ENCODE measurements around the gene SAMD4A.

The SAMD4A gene

DNA sequence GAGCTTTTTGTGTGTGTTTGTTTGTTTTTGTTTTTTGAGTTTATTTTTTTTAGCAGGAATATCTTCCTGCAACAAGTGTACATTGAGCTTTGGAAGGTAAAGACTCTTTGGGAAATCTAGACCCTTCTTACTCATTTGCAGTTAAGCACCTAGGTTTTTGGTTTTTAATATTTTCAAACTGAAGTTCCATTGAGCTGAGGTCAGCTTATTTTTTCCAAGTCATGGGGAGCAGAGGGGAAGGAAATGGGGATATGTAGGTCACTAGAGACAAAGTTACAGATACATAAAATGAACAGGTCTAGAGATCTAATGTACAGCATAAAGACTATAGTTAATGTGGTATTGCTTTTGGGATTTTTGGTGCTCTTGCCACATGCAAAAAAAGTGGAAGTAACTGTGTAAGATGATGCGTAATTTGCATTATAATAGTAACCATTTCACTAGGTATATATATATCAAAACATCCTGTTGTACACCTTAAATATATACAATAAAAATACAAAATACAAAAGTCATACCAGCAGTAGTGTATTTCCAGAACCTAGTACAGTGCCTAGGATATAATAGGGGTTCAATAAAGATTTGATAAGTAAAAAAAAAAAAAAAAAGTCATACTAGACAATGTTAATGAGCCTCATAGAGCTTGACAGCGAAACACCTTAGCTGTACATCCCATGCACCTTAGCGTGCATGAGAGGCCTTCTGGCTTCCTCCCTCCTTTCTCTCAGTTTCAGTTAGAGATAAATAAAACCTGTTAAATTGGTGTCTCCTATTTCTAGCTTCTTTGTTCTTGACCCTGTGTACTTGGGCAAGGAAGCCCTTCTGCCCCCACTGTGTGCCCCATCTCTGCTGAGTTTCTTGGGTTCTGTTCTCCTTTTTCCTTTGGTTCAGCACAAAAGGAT lies 34.6 kb upstream of the SAMD4A start:
- Mint-ChIP-seq H3K36me3 (ENCODE audit: low read depth) (peaks cover 28% of the 10 kb centered on the region), H3K4me1 (no peaks in the 10 kb centered on the region), H3K27me3 (ENCODE audit: low read depth) (no peaks in the 10 kb centered on the region), H3K4me3 (no peak overlapping the region), H3K27ac (no peak overlapping the region), H3K9me3 (peaks cover 4% of the 10 kb centered on the region)
- TF ChIP-seq, protein P1, sequence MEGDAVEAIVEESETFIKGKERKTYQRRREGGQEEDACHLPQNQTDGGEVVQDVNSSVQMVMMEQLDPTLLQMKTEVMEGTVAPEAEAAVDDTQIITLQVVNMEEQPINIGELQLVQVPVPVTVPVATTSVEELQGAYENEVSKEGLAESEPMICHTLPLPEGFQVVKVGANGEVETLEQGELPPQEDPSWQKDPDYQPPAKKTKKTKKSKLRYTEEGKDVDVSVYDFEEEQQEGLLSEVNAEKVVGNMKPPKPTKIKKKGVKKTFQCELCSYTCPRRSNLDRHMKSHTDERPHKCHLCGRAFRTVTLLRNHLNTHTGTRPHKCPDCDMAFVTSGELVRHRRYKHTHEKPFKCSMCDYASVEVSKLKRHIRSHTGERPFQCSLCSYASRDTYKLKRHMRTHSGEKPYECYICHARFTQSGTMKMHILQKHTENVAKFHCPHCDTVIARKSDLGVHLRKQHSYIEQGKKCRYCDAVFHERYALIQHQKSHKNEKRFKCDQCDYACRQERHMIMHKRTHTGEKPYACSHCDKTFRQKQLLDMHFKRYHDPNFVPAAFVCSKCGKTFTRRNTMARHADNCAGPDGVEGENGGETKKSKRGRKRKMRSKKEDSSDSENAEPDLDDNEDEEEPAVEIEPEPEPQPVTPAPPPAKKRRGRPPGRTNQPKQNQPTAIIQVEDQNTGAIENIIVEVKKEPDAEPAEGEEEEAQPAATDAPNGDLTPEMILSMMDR (IDR thresholded peaks at IDR 0.05; ENCODE audit: unreplicated experiment in 3 of 3): no peak

DNA sequence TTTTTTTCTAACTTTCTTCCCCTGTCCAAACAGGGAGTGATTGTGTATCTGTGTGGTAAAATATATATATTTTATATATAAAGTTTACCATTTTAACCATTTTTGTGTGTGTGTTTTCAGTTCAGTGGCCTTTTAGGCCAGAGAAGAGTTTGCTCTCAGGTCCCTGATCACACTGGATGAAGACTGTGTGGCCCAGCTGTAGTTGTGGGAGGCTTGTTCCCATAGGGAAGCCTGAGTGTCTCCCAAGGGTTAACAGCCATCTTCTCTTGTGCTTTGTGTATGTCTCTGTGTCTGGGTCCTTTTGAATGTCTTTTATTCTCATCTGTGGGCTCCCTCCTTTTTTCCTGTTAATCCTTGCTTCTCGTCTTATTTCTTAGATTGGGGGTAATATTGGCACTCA lies 33.8 kb upstream of the SAMD4A start:
- Mint-ChIP-seq H3K27me3 (ENCODE audit: low read depth) (no peaks in the 10 kb centered on the region), H3K4me3 (no peak overlapping the region), H3K36me3 (ENCODE audit: low read depth) (peaks cover 31% of the 10 kb centered on the region), H3K27ac (no peak overlapping the region), H3K4me1 (no peaks in the 10 kb centered on the region), H3K9me3 (peaks cover 4% of the 10 kb centered on the region)
- TF ChIP-seq, protein P1 (IDR thresholded peaks at IDR 0.05; ENCODE audit: unreplicated experiment in 3 of 3): no peak

DNA sequence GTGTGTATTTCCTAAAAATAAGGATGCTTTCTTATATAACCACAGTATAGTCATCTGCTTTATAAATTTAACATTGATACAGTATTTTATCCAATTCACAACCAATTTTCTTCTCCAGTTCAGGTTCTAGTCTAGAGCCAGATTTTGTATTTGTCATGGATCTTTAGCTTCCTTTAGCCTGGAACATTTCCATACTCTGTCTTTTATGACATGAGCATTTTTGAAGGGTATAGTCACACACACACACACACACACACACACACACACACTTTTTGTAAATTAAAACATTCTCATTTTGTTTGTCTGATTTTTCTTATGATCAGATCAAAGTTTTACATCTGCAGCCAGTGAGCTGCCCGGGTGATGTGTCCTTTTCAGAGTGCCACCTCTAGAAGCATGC lies 31.8 kb upstream of the SAMD4A start:
- Mint-ChIP-seq H3K4me3 (no peak overlapping the region), H3K36me3 (ENCODE audit: low read depth) (peaks cover 40% of the 10 kb centered on the region), H3K27ac (no peak overlapping the region)

DNA sequence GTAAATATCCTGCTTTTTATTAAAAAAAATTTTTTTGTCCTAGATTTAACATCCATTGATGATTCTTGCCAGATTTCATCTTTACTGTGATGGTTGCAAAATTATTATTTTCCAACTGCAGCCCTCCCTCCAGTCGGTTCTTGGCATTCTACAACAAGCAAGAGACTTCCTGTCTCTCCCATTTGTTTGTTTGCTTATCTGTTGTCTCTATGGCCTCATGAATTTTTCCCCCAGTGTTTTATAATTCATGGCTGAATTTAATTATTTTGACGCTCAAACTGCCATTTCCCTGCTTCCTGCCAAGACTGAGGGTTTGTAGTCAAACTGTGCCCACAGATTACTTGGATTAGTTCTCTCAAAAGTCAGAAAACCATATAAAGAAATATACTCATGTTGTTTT lies 31.3 kb upstream of the SAMD4A start:
- Mint-ChIP-seq H3K27ac (no peak overlapping the region), H3K4me3 (no peak overlapping the region)
- TF ChIP-seq, protein P1 (IDR thresholded peaks at IDR 0.05; ENCODE audit: unreplicated experiment in 3 of 3): no peak

More for the DNA sequence above, 31.8 kb upstream of the SAMD4A start:
- TF ChIP-seq, protein P1 (IDR thresholded peaks at IDR 0.05; ENCODE audit: unreplicated experiment in 3 of 3): no peak
- Mint-ChIP-seq H3K27me3 (ENCODE audit: low read depth) (no peaks in the 10 kb centered on the region), H3K4me1 (no peaks in the 10 kb centered on the region), H3K9me3 (peaks cover 4% of the 10 kb centered on the region)

DNA sequence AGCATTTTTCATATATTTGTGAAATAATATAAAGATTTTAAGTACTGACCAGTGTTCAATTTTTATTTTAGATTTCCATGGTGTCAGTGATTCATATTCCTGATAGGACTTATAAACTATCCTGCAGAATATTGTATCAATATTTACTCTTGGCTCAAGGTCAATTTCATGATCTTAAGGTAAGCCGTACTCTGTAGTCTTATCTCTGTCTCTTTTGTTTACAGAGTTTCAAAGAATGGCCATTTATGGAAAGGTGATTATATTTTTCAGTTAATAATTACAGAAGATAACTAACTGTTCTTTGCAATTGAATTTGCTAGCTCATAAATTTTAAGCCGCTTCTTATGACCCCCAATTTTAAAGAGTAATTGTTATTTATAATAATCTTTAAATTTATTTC lies 29.3 kb upstream of the SAMD4A start:
- Mint-ChIP-seq H3K27me3 (ENCODE audit: low read depth) (no peaks in the 10 kb centered on the region), H3K4me1 (no peaks in the 10 kb centered on the region), H3K27ac (no peak overlapping the region), H3K36me3 (ENCODE audit: low read depth) (peaks cover 45% of the 10 kb centered on the region), H3K4me3 (no peak overlapping the region), H3K9me3 (peaks cover 4% of the 10 kb centered on the region)
- TF ChIP-seq, protein P1 (IDR thresholded peaks at IDR 0.05; ENCODE audit: unreplicated experiment in 3 of 3): no peak

More for the DNA sequence above, 31.3 kb upstream of the SAMD4A start:
- Mint-ChIP-seq H3K4me1 (no peaks in the 10 kb centered on the region), H3K9me3 (peaks cover 4% of the 10 kb centered on the region), H3K27me3 (ENCODE audit: low read depth) (no peaks in the 10 kb centered on the region), H3K36me3 (ENCODE audit: low read depth) (peaks cover 43% of the 10 kb centered on the region)

DNA sequence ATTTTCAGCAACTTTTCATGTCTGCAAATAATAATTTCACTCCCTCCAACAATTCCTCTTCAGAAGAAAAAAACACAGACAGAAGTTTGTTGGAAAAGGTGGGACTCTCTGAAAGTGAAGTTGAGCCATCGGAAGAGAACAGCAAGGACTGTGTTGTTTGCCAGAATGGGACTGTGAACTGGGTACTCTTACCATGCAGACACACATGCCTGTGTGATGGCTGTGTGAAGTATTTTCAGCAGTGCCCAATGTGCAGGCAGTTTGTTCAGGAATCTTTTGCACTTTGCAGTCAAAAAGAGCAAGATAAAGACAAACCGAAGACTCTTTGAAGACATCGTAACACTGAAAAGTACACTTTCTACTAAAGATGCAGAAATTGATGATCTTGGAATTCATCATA lies 28.9 kb upstream of the SAMD4A start:
- TF ChIP-seq, protein P1 (IDR thresholded peaks at IDR 0.05; ENCODE audit: unreplicated experiment in 3 of 3): no peak
- Mint-ChIP-seq H3K9me3 (peaks cover 8% of the 10 kb centered on the region), H3K27ac (no peak overlapping the region), H3K36me3 (ENCODE audit: low read depth) (peaks cover 45% of the 10 kb centered on the region), H3K4me1 (no peaks in the 10 kb centered on the region), H3K27me3 (ENCODE audit: low read depth) (no peaks in the 10 kb centered on the region), H3K4me3 (no peak overlapping the region)
